MM.1S (cell line): ENCODE results near the gene TRNP1.

Experiments used
- CTCF ChIP-seq: fragments of 300-600 bp; sonication (generic); IDR thresholded peaks from 2 replicates; pipeline ENCODE4 v1.5.1; 2016; ENCODE audit warnings: antibody characterized with exemption, low read length, mixed read lengths
- EZH2 ChIP-seq: fragments of 300-600 bp; sonication (generic); optimal IDR thresholded peaks from 2 replicates; pipeline ENCODE3; 2017; ENCODE audit warnings: low read depth, mild to moderate bottlenecking, antibody characterized with exemption, low read length, mixed read lengths

GRCh38 chr1:27029517-27029916 is 36.0 kb downstream of the TRNP1 start:
- TF ChIP-seq CTCF (no peak), EZH2 (no peak)
